CD4-positive, alpha-beta T cell (primary cell): ENCODE data around the gene OMA1. TPM values are rescaled to one million over a fixed set of nuclear protein-coding genes. Genes with fewer than 3 reads are reported as not detected.

Experiments used
- ATAC-seq: fragments of 200-7000 bp; cut with Tn5 transposase; one replicate; pipeline ENCODE4 v1.10.0; 2022; ENCODE audit warnings: mild to moderate bottlenecking; ENCODE audit not compliant: poor library complexity
- CTCF ChIA-PET: fragments of 350-600 bp; sonication (Branson Sonifier 250); formaldehyde crosslinking; loops from one replicate; lab custom pipeline; 2021; ENCODE audit warnings: antibody characterized with exemption, inconsistent platforms; lab: Charles Lee
- POLR2A ChIA-PET: fragments of 350-600 bp; sonication (Branson Sonifier 250); formaldehyde crosslinking; loops from one replicate; lab custom pipeline; 2021; ENCODE audit warnings: antibody characterized with exemption, inconsistent platforms; lab: Charles Lee
- DNase-seq, 14 experiments: peaks; one replicate each; pipeline ENCODE4 v3.0.0-alpha.2; 2013 to 2020; ENCODE audit warnings: mixed read lengths in 2 of 14
- H3K27ac ChIP-seq, 2 donors: one replicate each; pipeline versions ENCODE4 v1.5.1 to v1.7.0; 2013; ENCODE audit warnings: low read length in 2 of 2, low read depth in 1 of 2, mild to moderate bottlenecking in 1 of 2
- H3K27me3 ChIP-seq, 2 experiments: 1 replicate in 1 of 2; 2 replicates in 1 of 2; pipeline versions ENCODE4 v1.6.1 to v1.7.0; 2013; ENCODE audit warnings: low read length in 2 of 2, control low read depth in 1 of 2, mild to moderate bottlenecking in 1 of 2, moderate library complexity in 1 of 2; ENCODE audit not compliant: insufficient read depth in 2 of 2, control insufficient read depth in 1 of 2
- H3K36me3 ChIP-seq: one replicate; pipeline ENCODE4 v1.6.1; 2013; ENCODE audit warnings: low read length, control low read depth; ENCODE audit not compliant: insufficient read depth
- H3K4me1 ChIP-seq: one replicate; pipeline ENCODE4 v1.6.1; 2013; ENCODE audit warnings: low read length, control low read depth; ENCODE audit not compliant: insufficient read depth
- H3K4me3 ChIP-seq: one replicate; pipeline ENCODE4 v1.5.1; 2013; ENCODE audit warnings: mild to moderate bottlenecking, low read length, moderate library complexity
- H3K9me3 ChIP-seq, 2 experiments: 1 replicate in 1 of 2; 2 replicates in 1 of 2; pipeline versions ENCODE4 v1.6.1 to v1.7.0; 2013; ENCODE audit warnings: low read length in 2 of 2, mild to moderate bottlenecking in 2 of 2, control low read depth in 1 of 2, moderate library complexity in 1 of 2; ENCODE audit not compliant: control insufficient read depth in 1 of 2, insufficient read depth in 1 of 2
- H3K27ac Mint-ChIP-seq: one replicate; pipeline ENCODE4 v1.8.0; 2020; ENCODE audit warnings: mixed read lengths
- H3K27me3 Mint-ChIP-seq: one replicate; pipeline ENCODE4 v1.8.0; 2021; ENCODE audit warnings: mixed read lengths
- H3K36me3 Mint-ChIP-seq: one replicate; pipeline ENCODE4 v1.8.0; 2021; ENCODE audit warnings: low read depth, mixed read lengths
- H3K4me1 Mint-ChIP-seq: one replicate; pipeline ENCODE4 v1.8.0; 2021; ENCODE audit warnings: low read depth, mixed read lengths
- H3K4me3 Mint-ChIP-seq: one replicate; pipeline ENCODE4 v1.8.0; 2020; ENCODE audit warnings: mild to moderate bottlenecking, mixed read lengths
- H3K9me3 Mint-ChIP-seq: one replicate; pipeline ENCODE4 v1.8.0; 2020; ENCODE audit warnings: mixed read lengths
- CTCF ChIP-seq: fragments of 200-600 bp; IDR thresholded peaks from one replicate; pipeline ENCODE4 v1.8.0; 2022; ENCODE audit warnings: antibody characterized with exemption, mild to moderate bottlenecking
- intact Hi-C, 2 experiments: fragments of 100-400 bp; cut with DNase I in 1 of 2; cut with micrococcal nuclease in 1 of 2; formaldehyde crosslinking; loops; one replicate each; pipeline versions ENCODE4 v1.15.1 to v1.9.0; 2023 to 2025; cut with DNase I, micrococcal nuclease
- total RNA-seq, 174 experiments: library from RNA in 2 of 174; stranded (reverse) in 2 of 174; gene quantifications; one replicate each; pipeline ENCODE4 v1.2.3 and lab custom pipeline; 2021 to 2026

The OMA1 gene
- total RNA-seq, 2 experiments from 2014 or later: 23.7 to 27.7 TPM

GRCh38 chr1:58465825-58466629, 80.5 kb downstream of the OMA1 start:
- ChIA-PET POLR2A (no interaction called here), CTCF (no interaction called here)
- Histone ChIP-seq H3K4me3 (no peak overlapping the region), H3K36me3 (peaks cover 8% of the 10 kb centered on the region), H3K4me1 (no peaks in the 10 kb centered on the region), H3K27me3 (no peaks in the 10 kb centered on the region), H3K27ac (no peak overlapping the region), H3K9me3 (no peaks in the 10 kb centered on the region)
- TF ChIP-seq CTCF: no peak
- Mint-ChIP-seq H3K4me1 (no peaks in the 10 kb centered on the region), H3K4me3 (no peak overlapping the region), H3K27me3 (no peaks in the 10 kb centered on the region), H3K27ac (no peak overlapping the region), H3K36me3 (peaks cover 11% of the 10 kb centered on the region), H3K9me3 (no peaks in the 10 kb centered on the region)
- intact Hi-C loops: no loop called here
- no peak for ATAC-seq
- DNase-seq: no peak

GRCh38 chr1:58465176-58465575, 81.3 kb downstream of the OMA1 start:
- Histone ChIP-seq H3K27ac (no peak overlapping the region), H3K4me1 (no peaks in the 10 kb centered on the region), H3K4me3 (no peak overlapping the region), H3K36me3 (peaks cover 8% of the 10 kb centered on the region), H3K27me3 (no peaks in the 10 kb centered on the region), H3K9me3 (no peaks in the 10 kb centered on the region)
- DNase-seq (no peak), ATAC-seq (no peak)
- H3K27me3 Mint-ChIP-seq: no peaks in the 10 kb centered on the region
- ChIA-PET POLR2A (no interaction called here), CTCF (no interaction called here)
- H3K4me1 Mint-ChIP-seq: no peaks in the 10 kb centered on the region
- TF ChIP-seq CTCF: no peak
- no peak overlapping the region for H3K4me3 Mint-ChIP-seq
- peaks cover 11% of the 10 kb centered on the region for H3K36me3 Mint-ChIP-seq
- intact Hi-C loops: no loop called here
- H3K27ac Mint-ChIP-seq: no peak overlapping the region
- H3K9me3 Mint-ChIP-seq: no peaks in the 10 kb centered on the region

GRCh38 chr1:58460469-58460868, 86.1 kb downstream of the OMA1 start:
- H3K4me3 Mint-ChIP-seq: no peak overlapping the region
- no peaks in the 10 kb centered on the region for H3K9me3 ChIP-seq
- no peak for ATAC-seq
- no peaks in the 10 kb centered on the region for H3K9me3 Mint-ChIP-seq
- no peaks in the 10 kb centered on the region for H3K36me3 ChIP-seq
- no peaks in the 10 kb centered on the region for H3K36me3 Mint-ChIP-seq
- H3K27ac Mint-ChIP-seq: no peak overlapping the region
- ChIA-PET POLR2A (no interaction called here), CTCF (no interaction called here)
- no peak for DNase-seq
- intact Hi-C loops: no loop called here
- H3K27ac ChIP-seq: no peak overlapping the region
- H3K4me1 ChIP-seq: no peaks in the 10 kb centered on the region
- no peaks in the 10 kb centered on the region for H3K27me3 ChIP-seq
- H3K4me1 Mint-ChIP-seq: no peaks in the 10 kb centered on the region
- H3K4me3 ChIP-seq: no peak overlapping the region
- H3K27me3 Mint-ChIP-seq: no peaks in the 10 kb centered on the region
- TF ChIP-seq CTCF: no peak
